ENCODE results near the gene AKT1. TPM values are rescaled to one million over a fixed set of nuclear protein-coding genes. Genes with fewer than 3 reads are reported as not detected.

The AKT1 gene
- total RNA-seq, 1 donor from 2014 or later: 191 TPM

GRCh38 chr14:104766863-104767633 is 28.5 kb downstream of the AKT1 start:
- Histone ChIP-seq H3K36me3 (ENCODE audit: control insufficient read depth, insufficient read depth, low read length) (peaks cover 6% of the 10 kb centered on the region), H3K27me3 (ENCODE audit: control insufficient read depth, insufficient read depth, low read length) (no peaks in the 10 kb centered on the region), H3K4me3 (ENCODE audit: low read depth, low read length) (no peak overlapping the region)
- DNase-seq (ENCODE audit: low read depth) (no peak), FAIRE-seq (no peak)
- TF ChIP-seq, protein P1, sequence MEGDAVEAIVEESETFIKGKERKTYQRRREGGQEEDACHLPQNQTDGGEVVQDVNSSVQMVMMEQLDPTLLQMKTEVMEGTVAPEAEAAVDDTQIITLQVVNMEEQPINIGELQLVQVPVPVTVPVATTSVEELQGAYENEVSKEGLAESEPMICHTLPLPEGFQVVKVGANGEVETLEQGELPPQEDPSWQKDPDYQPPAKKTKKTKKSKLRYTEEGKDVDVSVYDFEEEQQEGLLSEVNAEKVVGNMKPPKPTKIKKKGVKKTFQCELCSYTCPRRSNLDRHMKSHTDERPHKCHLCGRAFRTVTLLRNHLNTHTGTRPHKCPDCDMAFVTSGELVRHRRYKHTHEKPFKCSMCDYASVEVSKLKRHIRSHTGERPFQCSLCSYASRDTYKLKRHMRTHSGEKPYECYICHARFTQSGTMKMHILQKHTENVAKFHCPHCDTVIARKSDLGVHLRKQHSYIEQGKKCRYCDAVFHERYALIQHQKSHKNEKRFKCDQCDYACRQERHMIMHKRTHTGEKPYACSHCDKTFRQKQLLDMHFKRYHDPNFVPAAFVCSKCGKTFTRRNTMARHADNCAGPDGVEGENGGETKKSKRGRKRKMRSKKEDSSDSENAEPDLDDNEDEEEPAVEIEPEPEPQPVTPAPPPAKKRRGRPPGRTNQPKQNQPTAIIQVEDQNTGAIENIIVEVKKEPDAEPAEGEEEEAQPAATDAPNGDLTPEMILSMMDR (IDR thresholded peaks at IDR 0.05; ENCODE audit: insufficient read depth, low read length, severe bottlenecking): no peak

GRCh38 chr14:104766256-104766862 is 29.2 kb downstream of the AKT1 start:
- Histone ChIP-seq H3K27me3 (ENCODE audit: control insufficient read depth, insufficient read depth, low read length) (no peaks in the 10 kb centered on the region), H3K36me3 (ENCODE audit: control insufficient read depth, insufficient read depth, low read length) (no peaks in the 10 kb centered on the region), H3K4me3 (ENCODE audit: low read depth, low read length) (no peak overlapping the region)
- DNase-seq (ENCODE audit: low read depth) (no peak), FAIRE-seq (no peak)
- TF ChIP-seq, protein P1 (IDR thresholded peaks at IDR 0.05; ENCODE audit: insufficient read depth, low read length, severe bottlenecking): no peak

DNA sequence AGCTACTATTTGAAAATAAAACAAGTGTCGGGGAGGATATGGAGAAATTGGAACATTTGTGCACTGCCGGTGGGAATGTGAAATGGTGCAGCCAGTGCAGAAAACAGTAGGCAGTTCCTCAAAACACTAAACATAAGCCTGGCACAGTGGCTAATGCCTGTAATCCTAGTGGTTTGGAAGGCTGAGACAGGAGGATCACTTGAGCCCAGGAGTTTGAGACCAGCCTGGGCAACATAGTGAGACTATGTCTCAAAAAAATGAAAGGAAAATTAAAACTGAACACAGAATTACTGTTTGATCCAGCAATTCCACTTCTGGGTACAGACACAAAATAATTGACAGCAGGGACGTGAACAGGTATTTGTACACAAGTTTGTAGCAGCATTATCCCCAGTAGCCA is 30.0 kb downstream of the AKT1 start:
- no peak for DNase-seq (ENCODE audit: low read depth)
- TF ChIP-seq, protein P1 (IDR thresholded peaks at IDR 0.05; ENCODE audit: insufficient read depth, low read length, severe bottlenecking): no peak
- H3K36me3 ChIP-seq (ENCODE audit: control insufficient read depth, insufficient read depth, low read length): no peaks in the 10 kb centered on the region
- no peaks in the 10 kb centered on the region for H3K27me3 ChIP-seq (ENCODE audit: control insufficient read depth, insufficient read depth, low read length)
- no peak overlapping the region for H3K4me3 ChIP-seq (ENCODE audit: low read depth, low read length)
- no peak for FAIRE-seq

GRCh38 chr14:104758981-104759969 is 36.3 kb downstream of the AKT1 start:
- peak; percentile 79 for FAIRE-seq
- Histone ChIP-seq H3K27me3 (ENCODE audit: control insufficient read depth, insufficient read depth, low read length) (no peaks in the 10 kb centered on the region), H3K36me3 (ENCODE audit: control insufficient read depth, insufficient read depth, low read length) (peaks cover 36% of the 10 kb centered on the region), H3K4me3 (ENCODE audit: low read depth, low read length) (no peak overlapping the region)
- TF ChIP-seq, protein P1 (IDR thresholded peaks at IDR 0.05; ENCODE audit: insufficient read depth, low read length, severe bottlenecking): no peak
- DNase-seq (ENCODE audit: low read depth): no peak

DNA sequence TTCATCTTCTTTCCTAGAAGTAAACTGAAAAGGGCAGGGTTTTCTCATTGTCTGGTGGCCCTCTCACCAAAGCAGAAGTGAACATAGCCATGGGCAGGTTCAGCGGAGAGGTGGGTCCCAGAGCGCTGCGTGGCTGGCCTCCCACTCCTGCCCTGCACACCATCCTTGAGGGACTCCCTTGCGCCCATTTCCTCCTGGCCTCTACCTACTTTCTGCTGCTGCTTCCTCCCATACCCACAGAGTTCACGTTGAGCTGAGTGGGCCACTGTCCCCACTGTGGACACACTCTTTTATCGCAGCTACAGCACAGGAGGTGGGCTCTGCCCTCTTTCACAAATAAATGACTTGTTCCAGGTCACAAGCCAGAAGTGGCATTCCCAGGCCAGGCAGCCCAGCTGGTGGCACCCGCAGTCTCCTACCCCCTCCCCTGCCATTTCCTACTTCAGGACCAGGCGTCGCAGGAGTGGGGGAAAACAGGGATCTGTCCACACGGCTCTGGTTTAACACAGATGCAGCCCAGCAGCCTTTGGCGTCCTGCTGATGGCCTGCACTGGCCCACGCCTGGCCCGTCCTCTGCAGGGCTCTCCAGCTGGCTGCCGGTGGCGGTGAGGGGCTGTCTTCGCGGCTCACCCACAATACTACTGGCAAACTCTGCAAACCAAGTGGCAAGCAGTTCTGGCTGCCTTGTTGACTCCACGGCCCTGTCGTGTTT is 37.7 kb downstream of the AKT1 start:
- FAIRE-seq (no peak), DNase-seq (ENCODE audit: low read depth) (no peak)
- Histone ChIP-seq H3K27me3 (ENCODE audit: control insufficient read depth, insufficient read depth, low read length) (no peaks in the 10 kb centered on the region), H3K4me3 (ENCODE audit: low read depth, low read length) (no peak overlapping the region), H3K36me3 (ENCODE audit: control insufficient read depth, insufficient read depth, low read length) (peaks cover 36% of the 10 kb centered on the region)
- TF ChIP-seq, protein P1 (IDR thresholded peaks at IDR 0.05; ENCODE audit: insufficient read depth, low read length, severe bottlenecking): no peak
